Occipital lobe (tissue), 2 donors: ENCODE data around the gene MXRA8. TPM values are rescaled to one million over a fixed set of nuclear protein-coding genes. Genes with fewer than 3 reads are reported as not detected.
A peak's percentile ranks its signal among the peaks of the same experiment; 100 is the strongest.

ENCODE experiments used
- DNase-seq: peaks from one replicate; lab custom pipeline; 2025; lab: John Stamatoyannopoulos, UW
- total RNA-seq: library from RNA; depleted of rRNA; stranded (reverse); fragments of >200 nt; gene quantifications from one replicate; pipeline ENCODE4 v1.2.3, GENCODE V29; 2014

MXRA8 gene
- total RNA-seq, 1 donor from 2014 or later: 11.5 TPM

- peak; percentile 87 for DNase-seq
Observed at GRCh38 chr1:1307923-1308755, 50.2 kb downstream of the MXRA8 start, which contains the start of the genes ACAP3 and PUSL1. Gene ACAP3, minus strand, starts transcription at chr1:1307930. Its CDS starts 115 bp downstream, at chr1:1307815. Gene PUSL1, plus strand, starts transcription at chr1:1308597. Its CDS starts 47 bp downstream, at chr1:1308644.

DNA sequence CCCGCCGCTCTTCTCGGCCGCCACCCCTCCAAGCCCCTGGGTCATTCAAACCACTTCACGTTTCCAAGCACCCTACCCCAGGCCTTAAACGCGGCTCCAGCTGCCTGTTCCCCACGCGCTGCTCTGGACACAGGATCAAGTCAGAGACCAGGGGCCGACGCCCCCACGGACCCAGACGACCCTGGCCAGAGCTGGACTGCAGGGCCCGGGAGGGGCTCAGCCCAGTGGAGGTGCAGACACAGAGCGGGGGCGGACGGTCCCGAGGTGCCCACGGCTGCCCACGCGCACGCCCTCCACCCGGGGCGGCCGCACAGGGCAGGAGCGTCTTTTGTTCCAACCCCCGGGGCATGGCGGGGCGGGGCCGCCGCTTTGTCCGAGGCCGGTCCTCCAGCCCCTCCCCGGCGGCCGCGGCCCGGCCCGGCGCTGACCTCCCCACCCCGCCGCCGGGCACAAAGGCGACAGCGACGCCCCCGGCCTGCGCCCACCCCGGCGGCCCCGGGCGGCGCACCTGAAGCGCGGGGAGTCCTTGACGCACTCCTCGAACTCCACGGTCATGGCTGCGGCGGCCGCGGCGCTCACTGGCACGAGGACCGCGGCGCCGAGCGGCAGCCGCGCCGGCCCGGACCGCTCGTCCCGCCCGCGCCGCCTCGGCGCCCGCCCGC, 51.0 kb downstream of the MXRA8 start:
- peak; percentile 45 for DNase-seq

DNA sequence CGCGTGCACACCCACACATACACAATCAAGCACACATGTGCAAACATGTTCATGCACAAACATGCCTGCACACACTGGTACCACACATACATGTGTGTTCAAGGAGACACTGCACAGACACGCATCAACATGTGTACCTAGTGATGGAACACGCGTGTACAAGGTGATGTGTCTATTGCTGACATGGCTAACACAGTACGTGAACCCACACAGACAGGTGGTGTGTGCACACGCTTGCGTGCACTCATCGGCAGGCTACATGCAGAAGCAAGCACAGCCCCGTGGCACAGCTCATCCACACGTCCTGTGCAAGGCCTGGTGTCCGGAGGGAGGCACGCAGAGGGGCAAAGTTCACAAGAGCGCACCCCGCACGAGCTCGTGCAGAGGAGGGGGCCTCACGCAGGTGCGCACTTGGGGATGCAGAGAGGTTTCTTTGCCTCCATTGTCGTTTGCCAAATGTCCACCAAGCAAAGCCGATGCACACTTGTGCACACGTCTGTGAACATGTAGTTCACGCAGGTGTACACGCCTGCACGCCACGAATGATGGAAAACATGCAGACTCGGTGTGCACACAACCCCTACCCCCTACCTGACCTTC, 51.6 kb downstream of the MXRA8 start:
- no peak for DNase-seq

- DNase-seq: no peak
Observed at GRCh38 chr1:1306070-1306660, 52.2 kb downstream of the MXRA8 start.

GRCh38 chr1:1305300-1306069, 52.9 kb downstream of the MXRA8 start:
- peak; percentile 16 for DNase-seq

GRCh38 chr1:1304331-1305299, 53.7 kb downstream of the MXRA8 start:
- DNase-seq: peak; percentile 91

- DNase-seq: no peak
Observed at GRCh38 chr1:1303736-1304135, 54.6 kb downstream of the MXRA8 start.

- no peak for DNase-seq
Observed at GRCh38 chr1:1302951-1303509, 55.3 kb downstream of the MXRA8 start.

Other genes starting within 250 kb of the MXRA8 start
- gene C1orf159, start 242.5 kb downstream of the MXRA8 start, total RNA-seq: 5.5 TPM
- gene TTLL10, start 184.7 kb downstream of the MXRA8 start, total RNA-seq: not detected
- not detected for gene TNFRSF18, start 152.0 kb downstream of the MXRA8 start, total RNA-seq
- gene TNFRSF4, start 144.4 kb downstream of the MXRA8 start, total RNA-seq: not detected
- gene SDF4, start 126.6 kb downstream of the MXRA8 start, total RNA-seq: 18.4 TPM
- 27.1 TPM for gene B3GALT6, start 126.3 kb downstream of the MXRA8 start, total RNA-seq
- gene C1QTNF12, start 111.8 kb downstream of the MXRA8 start, total RNA-seq: not detected
- 39.6 TPM for gene UBE2J2, start 84.7 kb downstream of the MXRA8 start, total RNA-seq
- 2.2 TPM for gene SCNN1D, start 78.1 kb downstream of the MXRA8 start, total RNA-seq
- 51.3 TPM for gene ACAP3, start 50.6 kb downstream of the MXRA8 start, total RNA-seq
- 8.0 TPM for gene PUSL1, start 50.0 kb downstream of the MXRA8 start, total RNA-seq
- 28.2 TPM for gene INTS11, start 33.9 kb downstream of the MXRA8 start, total RNA-seq
- gene CPTP, start 33.8 kb downstream of the MXRA8 start, total RNA-seq: 12.3 TPM
- 0.31 TPM for gene TAS1R3, start 27.3 kb downstream of the MXRA8 start, total RNA-seq
- gene DVL1, start 9.1 kb downstream of the MXRA8 start, total RNA-seq: 70.7 TPM
- gene AURKAIP1, start 16.7 kb upstream of the MXRA8 start, total RNA-seq: 26.2 TPM
- 116 TPM for gene CCNL2, start 40.8 kb upstream of the MXRA8 start, total RNA-seq
- gene MRPL20, start 48.7 kb upstream of the MXRA8 start, total RNA-seq: 50.4 TPM
- gene ANKRD65, start 62.7 kb upstream of the MXRA8 start, total RNA-seq: 1.4 TPM
- gene VWA1, start 77.1 kb upstream of the MXRA8 start, total RNA-seq: 4.1 TPM
- gene ATAD3C, start 91.1 kb upstream of the MXRA8 start, total RNA-seq: 0.62 TPM
- gene ATAD3B, start 113.2 kb upstream of the MXRA8 start, total RNA-seq: 11.7 TPM
- gene ATAD3A, start 153.6 kb upstream of the MXRA8 start, total RNA-seq: 7.3 TPM
- 18.1 TPM for gene TMEM240, start 182.1 kb upstream of the MXRA8 start, total RNA-seq
- 32.9 TPM for gene SSU72, start 216.3 kb upstream of the MXRA8 start, total RNA-seq
- 2.7 TPM for gene FNDC10, start 241.6 kb upstream of the MXRA8 start, total RNA-seq